HepG2 (cell line): ENCODE data around the gene SRR. TPM values are rescaled to one million over a fixed set of nuclear protein-coding genes. Genes with fewer than 3 reads are reported as not detected.

ENCODE experiments used
- polyA plus RNA-seq, 8 experiments: library from polyadenylated mRNA; depleted of rRNA in 3 of 8; stranded (reverse) in 7 of 8; unstranded in 1 of 8; fragments of >200 nt; fragmentation: Illumina TruSeq in 4 of 8; extraction: Trizol in 4 of 8; gene quantifications; 2 replicates each; pipeline versions ENCODE4 v1.2.1 to v1.2.3, GENCODE V29; 2011 to 2016; ENCODE audit warnings: low read depth in 4 of 8, missing spikeins in 1 of 8, mixed read lengths in 1 of 8; ENCODE audit not compliant: insufficient read depth in 1 of 8
- total RNA-seq, 5 experiments: library from RNA; depleted of rRNA; stranded (reverse); fragments of >200 nt; fragmentation: Illumina TruSeq; extraction: Trizol; gene quantifications; 2 replicates each; pipeline ENCODE4 v1.2.3, GENCODE V29; 2016; ENCODE audit warnings: low read depth in 1 of 5
- TF ChIP-seq, protein P1 (sequence below), 2 experiments: fragments of 450-650 bp in 1 of 2; sonication (generic) in 1 of 2; formaldehyde crosslinking in 1 of 2; IDR thresholded peaks; 2 replicates each; pipeline versions ENCODE4 v1.6.1 to v1.8.0; 2016 to 2022; ENCODE audit warnings: antibody characterized with exemption in 1 of 2, mild to moderate bottlenecking in 1 of 2, missing genetic modification reagents in 1 of 2

Gene SRR
- total and polyA plus RNA-seq, 2 of the 13 experiments (the other 11 are each of a cell fraction or from before 2014, with no cell fraction given) = 3.6 to 7.8 TPM

DNA sequence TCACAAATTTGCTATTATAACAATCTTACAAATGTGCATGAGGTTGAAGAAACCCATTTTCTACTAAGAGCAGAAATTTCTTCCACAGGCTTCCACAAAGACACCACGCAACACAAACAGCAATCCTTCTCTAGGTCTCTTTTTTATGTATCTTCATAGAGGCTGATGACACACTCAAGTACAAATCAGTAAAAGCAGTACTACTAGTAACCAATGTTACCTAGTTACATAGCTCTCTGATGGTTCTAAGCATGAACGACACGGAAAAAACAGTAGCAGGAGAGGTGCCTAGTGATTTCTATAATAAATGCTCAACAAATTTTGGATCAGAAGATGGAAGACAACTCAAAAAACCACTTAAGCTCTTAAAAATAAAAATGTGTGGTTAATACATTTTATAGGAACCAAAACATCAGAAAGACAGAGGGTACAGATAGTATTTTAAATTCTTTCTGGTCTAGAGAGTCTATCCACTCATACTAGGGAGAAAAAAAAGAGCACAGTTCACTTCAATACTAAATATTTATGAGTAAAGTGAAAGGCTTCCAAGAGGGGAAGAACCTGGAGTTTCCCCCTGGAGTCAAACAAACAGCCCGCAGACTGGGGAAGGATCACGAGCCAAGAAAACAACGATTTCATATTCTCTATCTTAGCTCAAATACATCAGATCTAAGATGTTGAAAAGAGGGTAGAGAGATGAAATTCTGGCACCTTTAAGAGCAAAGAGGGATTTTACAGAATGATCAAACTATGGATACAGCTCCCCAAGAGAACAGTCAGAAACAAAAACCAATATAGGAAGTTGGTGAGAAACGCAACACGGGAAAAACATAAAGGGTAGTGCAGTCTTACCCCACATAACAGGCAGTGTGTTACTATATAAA lies 40.3 kb upstream of the SRR start (continued):
- TF ChIP-seq, protein P1, sequence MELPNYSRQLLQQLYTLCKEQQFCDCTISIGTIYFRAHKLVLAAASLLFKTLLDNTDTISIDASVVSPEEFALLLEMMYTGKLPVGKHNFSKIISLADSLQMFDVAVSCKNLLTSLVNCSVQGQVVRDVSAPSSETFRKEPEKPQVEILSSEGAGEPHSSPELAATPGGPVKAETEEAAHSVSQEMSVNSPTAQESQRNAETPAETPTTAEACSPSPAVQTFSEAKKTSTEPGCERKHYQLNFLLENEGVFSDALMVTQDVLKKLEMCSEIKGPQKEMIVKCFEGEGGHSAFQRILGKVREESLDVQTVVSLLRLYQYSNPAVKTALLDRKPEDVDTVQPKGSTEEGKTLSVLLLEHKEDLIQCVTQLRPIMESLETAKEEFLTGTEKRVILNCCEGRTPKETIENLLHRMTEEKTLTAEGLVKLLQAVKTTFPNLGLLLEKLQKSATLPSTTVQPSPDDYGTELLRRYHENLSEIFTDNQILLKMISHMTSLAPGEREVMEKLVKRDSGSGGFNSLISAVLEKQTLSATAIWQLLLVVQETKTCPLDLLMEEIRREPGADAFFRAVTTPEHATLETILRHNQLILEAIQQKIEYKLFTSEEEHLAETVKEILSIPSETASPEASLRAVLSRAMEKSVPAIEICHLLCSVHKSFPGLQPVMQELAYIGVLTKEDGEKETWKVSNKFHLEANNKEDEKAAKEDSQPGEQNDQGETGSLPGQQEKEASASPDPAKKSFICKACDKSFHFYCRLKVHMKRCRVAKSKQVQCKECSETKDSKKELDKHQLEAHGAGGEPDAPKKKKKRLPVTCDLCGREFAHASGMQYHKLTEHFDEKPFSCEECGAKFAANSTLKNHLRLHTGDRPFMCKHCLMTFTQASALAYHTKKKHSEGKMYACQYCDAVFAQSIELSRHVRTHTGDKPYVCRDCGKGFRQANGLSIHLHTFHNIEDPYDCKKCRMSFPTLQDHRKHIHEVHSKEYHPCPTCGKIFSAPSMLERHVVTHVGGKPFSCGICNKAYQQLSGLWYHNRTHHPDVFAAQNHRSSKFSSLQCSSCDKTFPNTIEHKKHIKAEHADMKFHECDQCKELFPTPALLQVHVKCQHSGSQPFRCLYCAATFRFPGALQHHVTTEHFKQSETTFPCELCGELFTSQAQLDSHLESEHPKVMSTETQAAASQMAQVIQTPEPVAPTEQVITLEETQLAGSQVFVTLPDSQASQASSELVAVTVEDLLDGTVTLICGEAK (IDR thresholded peaks at IDR 0.05) = no peak
- TF ChIP-seq, protein P1 (CRISPR knock-in tag; IDR thresholded peaks at IDR 0.05) = no peak
